GM23338 (cell line): ENCODE data around the gene PTPRQ. TPM values are rescaled to one million over a fixed set of nuclear protein-coding genes. Genes with fewer than 3 reads are reported as not detected.

Source experiments
- ATAC-seq: fragments of 200-7000 bp; cut with Tn5 transposase; 3 replicates; pipeline ENCODE4 v1.9.1; 2020
- DNase-seq: peaks from one replicate; pipeline ENCODE4 v3.0.0-alpha.2; 2015; ENCODE audit warnings: low spot score
- H2AFZ ChIP-seq: fragments of 200-600 bp; sonication (generic); 2 replicates; pipeline ENCODE4 v1.8.0; 2016; ENCODE audit warnings: antibody characterized with exemption, mild to moderate bottlenecking, moderate library complexity
- H3F3A ChIP-seq: fragments of 200-600 bp; sonication (generic); replicated peaks from 2 replicates; pipeline ENCODE4 v1.8.0; 2017; ENCODE audit warnings: antibody characterized with exemption, mixed run types, low read depth
- H3K27ac ChIP-seq: fragments of 200-600 bp; sonication (generic); 2 replicates; pipeline ENCODE4 v1.6.1; 2016; ENCODE audit warnings: low read depth
- H3K27me3 ChIP-seq: fragments of 200-600 bp; sonication (generic); 2 replicates; pipeline ENCODE4 v1.8.0; 2016; ENCODE audit warnings: mild to moderate bottlenecking, mixed run types, moderate library complexity; ENCODE audit not compliant: insufficient read depth
- H3K36me3 ChIP-seq: fragments of 200-600 bp; sonication (generic); 2 replicates; pipeline ENCODE4 v1.8.0; 2016; ENCODE audit warnings: mild to moderate bottlenecking; ENCODE audit not compliant: insufficient read depth
- H3K4me1 ChIP-seq: fragments of 200-600 bp; sonication (generic); 2 replicates; pipeline ENCODE4 v1.8.0; 2016; ENCODE audit warnings: mild to moderate bottlenecking, moderate library complexity; ENCODE audit not compliant: insufficient read depth
- H3K4me2 ChIP-seq: fragments of 200-600 bp; sonication (generic); 2 replicates; pipeline ENCODE4 v1.7.1; 2017; ENCODE audit warnings: mixed run types
- H3K4me3 ChIP-seq: fragments of 200-600 bp; sonication (generic); 2 replicates; pipeline ENCODE4 v1.6.1; 2016; ENCODE audit warnings: mixed run types
- H3K79me2 ChIP-seq: fragments of 200-600 bp; sonication (generic); replicated peaks from 2 replicates; pipeline ENCODE4 v1.8.0; 2017; ENCODE audit warnings: mild to moderate bottlenecking; ENCODE audit not compliant: insufficient read depth
- H3K9me2 ChIP-seq: fragments of 200-600 bp; sonication (generic); 2 replicates; pipeline ENCODE4 v1.8.0; 2017; ENCODE audit not compliant: insufficient read depth
- H4K20me1 ChIP-seq: fragments of 200-600 bp; sonication (generic); replicated peaks from 2 replicates; pipeline ENCODE4 v1.8.0; 2017; ENCODE audit warnings: mild to moderate bottlenecking; ENCODE audit not compliant: insufficient read depth
- H3K27ac Mint-ChIP-seq: 2 replicates; pipeline ENCODE4 v1.8.0; 2020; ENCODE audit warnings: inconsistent platforms, mild to moderate bottlenecking, moderate library complexity, mixed read lengths
- H3K27me3 Mint-ChIP-seq: 3 replicates; pipeline ENCODE4 v1.8.0; 2022; ENCODE audit warnings: low read depth, mild to moderate bottlenecking, moderate library complexity, mixed read lengths, inconsistent platforms; ENCODE audit not compliant: insufficient read depth, poor library complexity
- H3K36me3 Mint-ChIP-seq: 3 replicates; pipeline ENCODE4 v1.8.0; 2021; ENCODE audit warnings: low read depth, mild to moderate bottlenecking, inconsistent platforms, moderate library complexity, mixed read lengths
- H3K4me1 Mint-ChIP-seq: 3 replicates; pipeline ENCODE4 v1.8.0; 2020; ENCODE audit warnings: mild to moderate bottlenecking, inconsistent platforms, mixed read lengths
- H3K4me3 Mint-ChIP-seq: 3 replicates; pipeline ENCODE4 v1.8.0; 2021; ENCODE audit warnings: moderate library complexity, mild to moderate bottlenecking, inconsistent platforms, mixed read lengths
- H3K9me3 Mint-ChIP-seq: 3 replicates; pipeline ENCODE4 v1.8.0; 2020; ENCODE audit warnings: moderate library complexity, mild to moderate bottlenecking, inconsistent platforms, mixed read lengths
- EZH2phosphoT487 ChIP-seq: fragments of 200-600 bp; sonication (generic); IDR thresholded peaks from one replicate; pipeline ENCODE4 v1.8.1; 2018; ENCODE audit warnings: antibody characterized with exemption; ENCODE audit not compliant: unreplicated experiment
- JUNB ChIP-seq: IDR thresholded peaks from one replicate; pipeline ENCODE4 v1.6.1; 2016; ENCODE audit warnings: antibody characterized with exemption; ENCODE audit not compliant: unreplicated experiment
- NANOG ChIP-seq: IDR thresholded peaks from 2 replicates; pipeline ENCODE4 v1.6.1; 2016; ENCODE audit warnings: antibody characterized with exemption, borderline replicate concordance
- ZNF114 ChIP-seq: fragments of 250-450 bp; sonication (Bioruptor Pico); IDR thresholded peaks from 2 replicates; pipeline ENCODE4 v1.5.0; 2020; ENCODE audit warnings: mild to moderate bottlenecking, moderate library complexity
- ZNF331 ChIP-seq: fragments of 250-450 bp; sonication (Bioruptor Pico); IDR thresholded peaks from 2 replicates; pipeline ENCODE4 v1.5.0; 2020; ENCODE audit warnings: low read depth, mild to moderate bottlenecking, moderate library complexity
- polyA plus RNA-seq: library from polyadenylated mRNA; unstranded; fragments of >200 nt; fragmentation: Nextera tagmentation; extraction: Ambion mirVana; gene quantifications from 2 replicates; pipeline ENCODE4 v1.2.1, GENCODE V29; 2016
- total RNA-seq: library from RNA; depleted of rRNA; stranded (reverse); fragments of >200 nt; shearing (Covaris generic); gene quantifications from 2 replicates; pipeline ENCODE4 v1.2.3, GENCODE V29; 2014
- TF ChIP-seq, protein P1 (sequence below): fragments of 250-450 bp; sonication (Bioruptor Pico); IDR thresholded peaks from 2 replicates; pipeline ENCODE4 v1.5.0; 2020; ENCODE audit warnings: mild to moderate bottlenecking, moderate library complexity
- TF ChIP-seq, protein P2 (sequence below): IDR thresholded peaks from one replicate; pipeline ENCODE4 v1.6.1; 2018; ENCODE audit warnings: antibody characterized with exemption; ENCODE audit not compliant: unreplicated experiment
- TF ChIP-seq, protein P3 (sequence below), 2 experiments: fragments of 200-600 bp in 1 of 2; sonication (generic) in 1 of 2; conservative IDR thresholded peaks; 2 replicates each; pipeline versions ENCODE4 v1.5.1 to v1.6.1; 2016 to 2017; ENCODE audit warnings: antibody characterized with exemption in 2 of 2, low read depth in 2 of 2, mild to moderate bottlenecking in 2 of 2, moderate library complexity in 1 of 2
- TF ChIP-seq, protein P4 (sequence below): IDR thresholded peaks from 2 replicates; pipeline ENCODE4 v1.6.1; 2016; ENCODE audit warnings: antibody characterized with exemption

PTPRQ gene
- total and polyA plus RNA-seq, 2 experiments from 2014 or later: not detected

DNA sequence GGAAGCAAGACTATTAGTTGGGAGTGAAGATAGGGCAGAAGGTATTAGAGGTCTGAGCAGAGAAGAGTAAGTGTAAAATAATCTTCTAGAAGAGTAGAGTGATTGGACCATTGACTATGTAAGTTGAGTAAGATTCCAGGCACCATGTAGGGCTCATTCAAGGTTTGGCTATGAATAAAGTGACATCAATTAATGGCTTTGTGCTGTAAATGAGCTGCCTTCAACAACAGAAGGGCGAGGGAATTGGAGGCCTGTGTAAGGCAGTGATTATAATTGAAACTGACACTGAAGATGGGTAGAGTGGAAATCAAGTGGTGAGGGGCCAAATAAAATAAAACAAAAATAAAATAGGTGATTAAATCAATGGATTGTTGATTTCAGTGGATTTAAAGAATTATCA is 26.4 kb downstream of the PTPRQ start:
- Mint-ChIP-seq H3K27ac (no peak overlapping the region), H3K4me1 (no peaks in the 10 kb centered on the region), H3K9me3 (peaks cover 4% of the 10 kb centered on the region; the same call in 2 of the 3 replicates), H3K36me3 (no peaks in the 10 kb centered on the region), H3K4me3 (no peak overlapping the region), H3K27me3 (no peaks in the 10 kb centered on the region)
- no peaks in the 10 kb centered on the region for H3K9me2 ChIP-seq
- H3F3A ChIP-seq: no peaks in the 10 kb centered on the region
- TF ChIP-seq, protein P1, sequence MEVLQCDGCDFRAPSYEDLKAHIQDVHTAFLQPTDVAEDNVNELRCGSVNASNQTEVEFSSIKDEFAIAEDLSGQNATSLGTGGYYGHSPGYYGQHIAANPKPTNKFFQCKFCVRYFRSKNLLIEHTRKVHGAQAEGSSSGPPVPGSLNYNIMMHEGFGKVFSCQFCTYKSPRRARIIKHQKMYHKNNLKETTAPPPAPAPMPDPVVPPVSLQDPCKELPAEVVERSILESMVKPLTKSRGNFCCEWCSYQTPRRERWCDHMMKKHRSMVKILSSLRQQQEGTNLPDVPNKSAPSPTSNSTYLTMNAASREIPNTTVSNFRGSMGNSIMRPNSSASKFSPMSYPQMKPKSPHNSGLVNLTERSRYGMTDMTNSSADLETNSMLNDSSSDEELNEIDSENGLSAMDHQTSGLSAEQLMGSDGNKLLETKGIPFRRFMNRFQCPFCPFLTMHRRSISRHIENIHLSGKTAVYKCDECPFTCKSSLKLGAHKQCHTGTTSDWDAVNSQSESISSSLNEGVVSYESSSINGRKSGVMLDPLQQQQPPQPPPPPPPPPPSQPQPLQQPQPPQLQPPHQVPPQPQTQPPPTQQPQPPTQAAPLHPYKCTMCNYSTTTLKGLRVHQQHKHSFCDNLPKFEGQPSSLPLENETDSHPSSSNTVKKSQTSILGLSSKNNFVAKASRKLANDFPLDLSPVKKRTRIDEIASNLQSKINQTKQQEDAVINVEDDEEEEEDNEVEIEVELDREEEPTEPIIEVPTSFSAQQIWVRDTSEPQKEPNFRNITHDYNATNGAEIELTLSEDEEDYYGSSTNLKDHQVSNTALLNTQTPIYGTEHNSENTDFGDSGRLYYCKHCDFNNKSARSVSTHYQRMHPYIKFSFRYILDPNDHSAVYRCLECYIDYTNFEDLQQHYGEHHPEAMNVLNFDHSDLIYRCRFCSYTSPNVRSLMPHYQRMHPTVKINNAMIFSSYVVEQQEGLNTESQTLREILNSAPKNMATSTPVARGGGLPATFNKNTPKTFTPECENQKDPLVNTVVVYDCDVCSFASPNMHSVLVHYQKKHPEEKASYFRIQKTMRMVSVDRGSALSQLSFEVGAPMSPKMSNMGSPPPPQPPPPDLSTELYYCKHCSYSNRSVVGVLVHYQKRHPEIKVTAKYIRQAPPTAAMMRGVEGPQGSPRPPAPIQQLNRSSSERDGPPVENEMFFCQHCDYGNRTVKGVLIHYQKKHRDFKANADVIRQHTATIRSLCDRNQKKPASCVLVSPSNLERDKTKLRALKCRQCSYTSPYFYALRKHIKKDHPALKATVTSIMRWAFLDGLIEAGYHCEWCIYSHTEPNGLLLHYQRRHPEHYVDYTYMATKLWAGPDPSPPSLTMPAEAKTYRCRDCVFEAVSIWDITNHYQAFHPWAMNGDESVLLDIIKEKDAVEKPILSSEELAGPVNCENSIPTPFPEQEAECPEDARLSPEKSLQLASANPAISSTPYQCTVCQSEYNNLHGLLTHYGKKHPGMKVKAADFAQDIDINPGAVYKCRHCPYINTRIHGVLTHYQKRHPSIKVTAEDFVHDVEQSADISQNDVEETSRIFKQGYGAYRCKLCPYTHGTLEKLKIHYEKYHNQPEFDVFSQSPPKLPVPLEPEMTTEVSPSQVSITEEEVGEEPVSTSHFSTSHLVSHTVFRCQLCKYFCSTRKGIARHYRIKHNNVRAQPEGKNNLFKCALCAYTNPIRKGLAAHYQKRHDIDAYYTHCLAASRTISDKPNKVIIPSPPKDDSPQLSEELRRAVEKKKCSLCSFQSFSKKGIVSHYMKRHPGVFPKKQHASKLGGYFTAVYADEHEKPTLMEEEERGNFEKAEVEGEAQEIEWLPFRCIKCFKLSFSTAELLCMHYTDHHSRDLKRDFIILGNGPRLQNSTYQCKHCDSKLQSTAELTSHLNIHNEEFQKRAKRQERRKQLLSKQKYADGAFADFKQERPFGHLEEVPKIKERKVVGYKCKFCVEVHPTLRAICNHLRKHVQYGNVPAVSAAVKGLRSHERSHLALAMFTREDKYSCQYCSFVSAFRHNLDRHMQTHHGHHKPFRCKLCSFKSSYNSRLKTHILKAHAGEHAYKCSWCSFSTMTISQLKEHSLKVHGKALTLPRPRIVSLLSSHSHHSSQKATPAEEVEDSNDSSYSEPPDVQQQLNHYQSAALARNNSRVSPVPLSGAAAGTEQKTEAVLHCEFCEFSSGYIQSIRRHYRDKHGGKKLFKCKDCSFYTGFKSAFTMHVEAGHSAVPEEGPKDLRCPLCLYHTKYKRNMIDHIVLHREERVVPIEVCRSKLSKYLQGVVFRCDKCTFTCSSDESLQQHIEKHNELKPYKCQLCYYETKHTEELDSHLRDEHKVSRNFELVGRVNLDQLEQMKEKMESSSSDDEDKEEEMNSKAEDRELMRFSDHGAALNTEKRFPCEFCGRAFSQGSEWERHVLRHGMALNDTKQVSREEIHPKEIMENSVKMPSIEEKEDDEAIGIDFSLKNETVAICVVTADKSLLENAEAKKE (CRISPR knock-in tag): 0 out of 2 replicates have a peak, but pooled peaks have one; percentile 46
- TF ChIP-seq JUNB: no peak
- peak; percentile 54; the same call in 1 of the 2 replicates for TF ChIP-seq NANOG
- no peaks in the 10 kb centered on the region for H3K27me3 ChIP-seq
- H3K4me3 ChIP-seq: no peak overlapping the region
- H3K4me2 ChIP-seq: peak overlapping the region; percentile 14; the same call in 1 of the 2 replicates
- no peaks in the 10 kb centered on the region for H3K79me2 ChIP-seq
- no peak overlapping the region for H3K27ac ChIP-seq
- H3K36me3 ChIP-seq: no peaks in the 10 kb centered on the region
- no peak overlapping the region for H2AFZ ChIP-seq
- H3K4me1 ChIP-seq: 0 out of 2 replicates have a peak, but pooled peaks cover 7% of the 10 kb centered on the region
- ATAC-seq (peak; percentile 79), DNase-seq (peak; percentile 52)
- H4K20me1 ChIP-seq: no peaks in the 10 kb centered on the region

DNA sequence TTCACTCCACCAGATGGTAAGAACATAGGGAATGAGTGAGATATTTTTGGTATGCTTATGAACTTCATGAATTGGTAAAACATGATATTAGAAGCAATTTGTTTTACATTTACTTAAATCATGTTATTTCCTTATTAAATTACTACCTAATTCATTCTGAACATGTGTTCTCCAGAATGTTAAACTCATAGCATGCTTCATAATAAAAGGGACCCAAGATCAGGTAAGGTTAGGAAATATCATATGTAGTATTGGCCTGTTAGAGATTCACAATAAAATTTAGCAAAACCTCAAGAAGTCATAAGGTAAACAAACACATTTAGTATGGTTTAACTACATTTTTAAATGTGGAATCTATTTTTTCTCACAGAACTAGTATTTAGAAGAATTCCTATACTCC is 28.2 kb downstream of the PTPRQ start:
- Histone ChIP-seq H3K4me2 (no peak overlapping the region), H3K36me3 (no peaks in the 10 kb centered on the region), H3F3A (no peaks in the 10 kb centered on the region), H2AFZ (no peak overlapping the region), H3K4me3 (no peak overlapping the region), H4K20me1 (no peaks in the 10 kb centered on the region), H3K27ac (no peak overlapping the region), H3K79me2 (no peaks in the 10 kb centered on the region), H3K27me3 (no peaks in the 10 kb centered on the region), H3K9me2 (no peaks in the 10 kb centered on the region), H3K4me1 (0 out of 2 replicates have a peak, but pooled peaks cover 7% of the 10 kb centered on the region)
- no peak overlapping the region for H3K27ac Mint-ChIP-seq
- no peak overlapping the region for H3K4me3 Mint-ChIP-seq
- no peak for DNase-seq
- H3K36me3 Mint-ChIP-seq: no peaks in the 10 kb centered on the region
- H3K27me3 Mint-ChIP-seq: no peaks in the 10 kb centered on the region
- H3K9me3 Mint-ChIP-seq: no peaks in the 10 kb centered on the region
- no peaks in the 10 kb centered on the region for H3K4me1 Mint-ChIP-seq
- ATAC-seq: no peak
- no peak for TF ChIP-seq ZNF114 (CRISPR knock-in tag)
- TF ChIP-seq, protein P2, sequence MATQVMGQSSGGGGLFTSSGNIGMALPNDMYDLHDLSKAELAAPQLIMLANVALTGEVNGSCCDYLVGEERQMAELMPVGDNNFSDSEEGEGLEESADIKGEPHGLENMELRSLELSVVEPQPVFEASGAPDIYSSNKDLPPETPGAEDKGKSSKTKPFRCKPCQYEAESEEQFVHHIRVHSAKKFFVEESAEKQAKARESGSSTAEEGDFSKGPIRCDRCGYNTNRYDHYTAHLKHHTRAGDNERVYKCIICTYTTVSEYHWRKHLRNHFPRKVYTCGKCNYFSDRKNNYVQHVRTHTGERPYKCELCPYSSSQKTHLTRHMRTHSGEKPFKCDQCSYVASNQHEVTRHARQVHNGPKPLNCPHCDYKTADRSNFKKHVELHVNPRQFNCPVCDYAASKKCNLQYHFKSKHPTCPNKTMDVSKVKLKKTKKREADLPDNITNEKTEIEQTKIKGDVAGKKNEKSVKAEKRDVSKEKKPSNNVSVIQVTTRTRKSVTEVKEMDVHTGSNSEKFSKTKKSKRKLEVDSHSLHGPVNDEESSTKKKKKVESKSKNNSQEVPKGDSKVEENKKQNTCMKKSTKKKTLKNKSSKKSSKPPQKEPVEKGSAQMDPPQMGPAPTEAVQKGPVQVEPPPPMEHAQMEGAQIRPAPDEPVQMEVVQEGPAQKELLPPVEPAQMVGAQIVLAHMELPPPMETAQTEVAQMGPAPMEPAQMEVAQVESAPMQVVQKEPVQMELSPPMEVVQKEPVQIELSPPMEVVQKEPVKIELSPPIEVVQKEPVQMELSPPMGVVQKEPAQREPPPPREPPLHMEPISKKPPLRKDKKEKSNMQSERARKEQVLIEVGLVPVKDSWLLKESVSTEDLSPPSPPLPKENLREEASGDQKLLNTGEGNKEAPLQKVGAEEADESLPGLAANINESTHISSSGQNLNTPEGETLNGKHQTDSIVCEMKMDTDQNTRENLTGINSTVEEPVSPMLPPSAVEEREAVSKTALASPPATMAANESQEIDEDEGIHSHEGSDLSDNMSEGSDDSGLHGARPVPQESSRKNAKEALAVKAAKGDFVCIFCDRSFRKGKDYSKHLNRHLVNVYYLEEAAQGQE: no peak
- TF ChIP-seq, protein P3, sequence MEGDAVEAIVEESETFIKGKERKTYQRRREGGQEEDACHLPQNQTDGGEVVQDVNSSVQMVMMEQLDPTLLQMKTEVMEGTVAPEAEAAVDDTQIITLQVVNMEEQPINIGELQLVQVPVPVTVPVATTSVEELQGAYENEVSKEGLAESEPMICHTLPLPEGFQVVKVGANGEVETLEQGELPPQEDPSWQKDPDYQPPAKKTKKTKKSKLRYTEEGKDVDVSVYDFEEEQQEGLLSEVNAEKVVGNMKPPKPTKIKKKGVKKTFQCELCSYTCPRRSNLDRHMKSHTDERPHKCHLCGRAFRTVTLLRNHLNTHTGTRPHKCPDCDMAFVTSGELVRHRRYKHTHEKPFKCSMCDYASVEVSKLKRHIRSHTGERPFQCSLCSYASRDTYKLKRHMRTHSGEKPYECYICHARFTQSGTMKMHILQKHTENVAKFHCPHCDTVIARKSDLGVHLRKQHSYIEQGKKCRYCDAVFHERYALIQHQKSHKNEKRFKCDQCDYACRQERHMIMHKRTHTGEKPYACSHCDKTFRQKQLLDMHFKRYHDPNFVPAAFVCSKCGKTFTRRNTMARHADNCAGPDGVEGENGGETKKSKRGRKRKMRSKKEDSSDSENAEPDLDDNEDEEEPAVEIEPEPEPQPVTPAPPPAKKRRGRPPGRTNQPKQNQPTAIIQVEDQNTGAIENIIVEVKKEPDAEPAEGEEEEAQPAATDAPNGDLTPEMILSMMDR (conservative IDR thresholded peaks at IDR 0.05; ENCODE audit: low read depth in 2 of 2): no peak
- TF ChIP-seq EZH2phosphoT487: no peak
- TF ChIP-seq, protein P4, sequence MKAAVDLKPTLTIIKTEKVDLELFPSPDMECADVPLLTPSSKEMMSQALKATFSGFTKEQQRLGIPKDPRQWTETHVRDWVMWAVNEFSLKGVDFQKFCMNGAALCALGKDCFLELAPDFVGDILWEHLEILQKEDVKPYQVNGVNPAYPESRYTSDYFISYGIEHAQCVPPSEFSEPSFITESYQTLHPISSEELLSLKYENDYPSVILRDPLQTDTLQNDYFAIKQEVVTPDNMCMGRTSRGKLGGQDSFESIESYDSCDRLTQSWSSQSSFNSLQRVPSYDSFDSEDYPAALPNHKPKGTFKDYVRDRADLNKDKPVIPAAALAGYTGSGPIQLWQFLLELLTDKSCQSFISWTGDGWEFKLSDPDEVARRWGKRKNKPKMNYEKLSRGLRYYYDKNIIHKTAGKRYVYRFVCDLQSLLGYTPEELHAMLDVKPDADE: no peak
- no peak for TF ChIP-seq JUNB
- no peak for TF ChIP-seq ZNF331 (CRISPR knock-in tag)
